Cardiac muscle cell (in vitro differentiated cells and primary cell): ENCODE measurements around the gene CHD9NB. TPM values are rescaled to one million over a fixed set of nuclear protein-coding genes. Genes with fewer than 3 reads are reported as not detected.

Source experiments
- DNase-seq, 2 donors: peaks; one replicate each; pipeline versions ENCODE4 v3.0.0 to v3.0.0-alpha.2; 2010 to 2017; ENCODE audit warnings: low read depth in 1 of 2, low spot score in 1 of 2
- H3K27ac ChIP-seq: fragments of 200-600 bp; sonication (generic); 2 replicates; pipeline ENCODE4 v1.5.1; 2016
- H3K27me3 ChIP-seq: fragments of 200-600 bp; sonication (generic); 2 replicates; pipeline ENCODE4 v1.6.0; 2016; ENCODE audit warnings: control low read depth
- H3K36me3 ChIP-seq: fragments of 200-600 bp; sonication (generic); 2 replicates; pipeline ENCODE4 v1.5.1; 2016; ENCODE audit warnings: control low read depth
- H3K4me1 ChIP-seq: fragments of 200-600 bp; sonication (generic); 2 replicates; pipeline ENCODE4 v1.8.1; 2017; ENCODE audit warnings: low read depth, mild to moderate bottlenecking, mixed run types
- H3K4me3 ChIP-seq: fragments of 200-600 bp; sonication (generic); 2 replicates; pipeline ENCODE4 v1.5.1; 2016; ENCODE audit warnings: mild to moderate bottlenecking
- H3K9me3 ChIP-seq: fragments of 200-600 bp; sonication (generic); 2 replicates; pipeline ENCODE4 v1.5.1; 2017; ENCODE audit warnings: low read depth, mild to moderate bottlenecking, control low read depth
- polyA plus RNA-seq: library from polyadenylated mRNA; unstranded; fragments of >200 nt; fragmentation: Nextera tagmentation; extraction: Ambion mirVana; gene quantifications from 2 replicates; pipeline ENCODE4 v1.2.1, GENCODE V29; 2016
- total RNA-seq: library from RNA; depleted of rRNA; stranded (reverse); fragments of >200 nt; gene quantifications from 2 replicates; pipeline ENCODE4 v1.2.3, GENCODE V29; 2016
- TF ChIP-seq, protein P1 (sequence below): IDR thresholded peaks from 2 replicates; pipeline ENCODE4 v1.5.1; 2012; ENCODE audit warnings: low read depth, mild to moderate bottlenecking, low read length

Gene CHD9NB
- total and polyA plus RNA-seq, 2 experiments from 2014 or later = 0.12 TPM; not detected in 1

GRCh38 chr16:53067675-53068074 lies 15.0 kb upstream of the CHD9NB start:
- Histone ChIP-seq H3K36me3 (no peaks in the 10 kb centered on the region), H3K9me3 (no peaks in the 10 kb centered on the region), H3K4me1 (no peaks in the 10 kb centered on the region), H3K27ac (no peak overlapping the region), H3K27me3 (no peaks in the 10 kb centered on the region), H3K4me3 (no peak overlapping the region)
- DNase-seq = no peak
- TF ChIP-seq, protein P1, sequence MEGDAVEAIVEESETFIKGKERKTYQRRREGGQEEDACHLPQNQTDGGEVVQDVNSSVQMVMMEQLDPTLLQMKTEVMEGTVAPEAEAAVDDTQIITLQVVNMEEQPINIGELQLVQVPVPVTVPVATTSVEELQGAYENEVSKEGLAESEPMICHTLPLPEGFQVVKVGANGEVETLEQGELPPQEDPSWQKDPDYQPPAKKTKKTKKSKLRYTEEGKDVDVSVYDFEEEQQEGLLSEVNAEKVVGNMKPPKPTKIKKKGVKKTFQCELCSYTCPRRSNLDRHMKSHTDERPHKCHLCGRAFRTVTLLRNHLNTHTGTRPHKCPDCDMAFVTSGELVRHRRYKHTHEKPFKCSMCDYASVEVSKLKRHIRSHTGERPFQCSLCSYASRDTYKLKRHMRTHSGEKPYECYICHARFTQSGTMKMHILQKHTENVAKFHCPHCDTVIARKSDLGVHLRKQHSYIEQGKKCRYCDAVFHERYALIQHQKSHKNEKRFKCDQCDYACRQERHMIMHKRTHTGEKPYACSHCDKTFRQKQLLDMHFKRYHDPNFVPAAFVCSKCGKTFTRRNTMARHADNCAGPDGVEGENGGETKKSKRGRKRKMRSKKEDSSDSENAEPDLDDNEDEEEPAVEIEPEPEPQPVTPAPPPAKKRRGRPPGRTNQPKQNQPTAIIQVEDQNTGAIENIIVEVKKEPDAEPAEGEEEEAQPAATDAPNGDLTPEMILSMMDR = no peak

DNA sequence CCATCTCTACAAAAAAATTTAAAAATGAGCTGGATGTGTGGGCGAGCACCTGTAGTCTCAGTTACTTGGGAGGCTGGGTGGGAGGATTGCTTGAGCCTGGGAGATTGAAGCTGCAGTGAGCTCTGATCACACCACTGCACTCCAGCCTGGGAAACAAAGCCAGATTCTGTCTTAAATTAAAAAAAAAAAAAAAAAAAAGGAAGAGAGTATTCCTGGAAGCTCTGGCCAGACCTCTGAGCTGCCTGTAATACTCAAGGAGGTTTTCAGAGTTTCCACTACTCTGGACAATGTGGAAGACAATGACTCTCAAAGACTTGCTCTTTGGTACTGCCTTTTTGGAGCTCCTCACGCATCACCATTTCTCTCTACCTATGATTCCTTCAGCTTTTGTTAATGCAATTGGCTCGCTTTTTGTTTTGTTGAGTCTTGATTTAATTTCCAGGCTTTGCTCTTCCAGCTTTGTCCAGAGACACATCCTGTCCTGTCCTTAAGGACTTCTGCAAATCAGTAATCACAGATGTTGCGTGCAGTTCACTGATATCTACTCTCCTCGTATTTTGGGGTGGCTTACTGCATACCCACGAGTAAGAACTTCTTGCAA lies 12.9 kb upstream of the CHD9NB start:
- Histone ChIP-seq H3K27ac (no peak overlapping the region), H3K36me3 (no peaks in the 10 kb centered on the region), H3K9me3 (no peaks in the 10 kb centered on the region), H3K27me3 (no peaks in the 10 kb centered on the region), H3K4me1 (no peaks in the 10 kb centered on the region), H3K4me3 (no peak overlapping the region)
- TF ChIP-seq, protein P1 = no peak
- DNase-seq = peak in 1 of 2 donors; percentile 67

- Histone ChIP-seq H3K36me3 (no peaks in the 10 kb centered on the region), H3K27ac (no peak overlapping the region), H3K4me1 (no peaks in the 10 kb centered on the region), H3K4me3 (no peak overlapping the region), H3K27me3 (no peaks in the 10 kb centered on the region), H3K9me3 (no peaks in the 10 kb centered on the region)
- no peak for DNase-seq
- TF ChIP-seq, protein P1 = no peak
Observed at GRCh38 chr16:53064081-53064578, 11.4 kb upstream of the CHD9NB start.

- H3K36me3 ChIP-seq = no peaks in the 10 kb centered on the region
- no peak for DNase-seq
- TF ChIP-seq, protein P1 = no peak
- H3K27me3 ChIP-seq = no peaks in the 10 kb centered on the region
- no peak overlapping the region for H3K4me3 ChIP-seq
- no peaks in the 10 kb centered on the region for H3K4me1 ChIP-seq
- H3K27ac ChIP-seq = no peak overlapping the region
- H3K9me3 ChIP-seq = no peaks in the 10 kb centered on the region
Observed at GRCh38 chr16:53061701-53062159, 9.0 kb upstream of the CHD9NB start.

- no peak for DNase-seq
- Histone ChIP-seq H3K9me3 (no peaks in the 10 kb centered on the region), H3K36me3 (no peaks in the 10 kb centered on the region), H3K4me3 (no peak overlapping the region), H3K27me3 (no peaks in the 10 kb centered on the region), H3K4me1 (no peaks in the 10 kb centered on the region), H3K27ac (no peak overlapping the region)
- TF ChIP-seq, protein P1 = no peak
Observed at GRCh38 chr16:53061256-53061655, 8.6 kb upstream of the CHD9NB start.
